Posterior cingulate gyrus (tissue), 11 donors: ENCODE data around the gene REC8.
A peak's percentile ranks its signal among the peaks of the same experiment; 100 is the strongest.

ENCODE experiments used
- DNase-seq, 10 donors: peaks; one replicate each; pipeline versions ENCODE4 v3.0.0 to v3.0.0-alpha.2; 2020 to 2021; ENCODE audit warnings: mixed read lengths in 3 of 10
- intact Hi-C: fragments of 100-400 bp; cut with DNase I; formaldehyde crosslinking; loops from one replicate; pipeline ENCODE4 v1.15.1; 2023

Gene REC8

GRCh38 chr14:24151404-24152080 is 20.3 kb upstream of the REC8 start:
- intact Hi-C loops: no loop called here
- peak in 2 of 10 donors; percentile 27 to 78 for DNase-seq

GRCh38 chr14:24155100-24155499 is 16.8 kb upstream of the REC8 start:
- intact Hi-C loops: no loop called here

GRCh38 chr14:24156840-24157239 is 15.0 kb upstream of the REC8 start:
- intact Hi-C loops: no loop called here

More at GRCh38 chr14:24155100-24155499, 16.8 kb upstream of the REC8 start:
- DNase-seq: peak in 2 of 10 donors; percentile 15 to 65

GRCh38 chr14:24157331-24157730 is 14.5 kb upstream of the REC8 start:
- intact Hi-C loops: no loop called here

More at GRCh38 chr14:24156840-24157239, 15.0 kb upstream of the REC8 start:
- no peak for DNase-seq

GRCh38 chr14:24159777-24160498 is 11.9 kb upstream of the REC8 start:
- intact Hi-C loops: loop anchor here (2.0 kb wide), 2 partner anchors 13 to 29 kb away; partner anchors contain the start of genes IPO4, PSME2 and RNF31
- peak in 3 of 10 donors; percentile 25 to 63 (median 49) for DNase-seq

More at GRCh38 chr14:24157331-24157730, 14.5 kb upstream of the REC8 start:
- DNase-seq: peak in 3 of 10 donors; percentile 52 to 53 (median 53)

GRCh38 chr14:24160499-24160849 is 11.4 kb upstream of the REC8 start:
- intact Hi-C loops: loop anchor here (2.0 kb wide), 2 partner anchors 14 to 28 kb away; partner anchors contain the start of genes IPO4, PSME2 and RNF31
- DNase-seq: peak in 3 of 10 donors; percentile 43 to 62 (median 61)

GRCh38 chr14:24160850-24161804 is 10.8 kb upstream of the REC8 start, which contains the start of gene IRF9:
Gene IRF9, plus strand, starts transcription at chr14:24161265. Its CDS starts 880 bp downstream, at chr14:24162145.
- intact Hi-C loops: loop anchor here (1.0 to 2.0 kb wide), 3 partner anchors 14 to 47 kb away; partner anchors contain the start of genes DCAF11, IPO4, NRL and PSME2
- peak; percentile 92 to 99 (median 97) for DNase-seq

- DNase-seq: peak in 5 of 10 donors; percentile 17 to 70 (median 31)
- intact Hi-C loops: no loop called here
Observed at GRCh38 chr14:24162093-24162492, 9.8 kb upstream of the REC8 start.

GRCh38 chr14:24164518-24164991 is 7.3 kb upstream of the REC8 start:
- intact Hi-C loops: no loop called here
- DNase-seq: peak in 3 of 10 donors; percentile 57 to 78 (median 68)

- intact Hi-C loops: no loop called here
- peak in 2 of 10 donors; percentile 15 to 16 for DNase-seq
Observed at GRCh38 chr14:24165785-24166184, 6.1 kb upstream of the REC8 start.

GRCh38 chr14:24167469-24168114 is 4.3 kb upstream of the REC8 start:
- intact Hi-C loops: no loop called here
- peak in 1 of 10 donors; percentile 12 for DNase-seq

- DNase-seq: peak in 5 of 10 donors; percentile 18 to 86 (median 76)
- intact Hi-C loops: no loop called here
Observed at GRCh38 chr14:24172261-24172860, 481 bp downstream of the REC8 start.

GRCh38 chr14:24172871-24173281 is 996 bp downstream of the REC8 start:
- intact Hi-C loops: no loop called here
- peak in 7 of 10 donors; percentile 19 to 90 (median 55) for DNase-seq

- DNase-seq: peak in 1 of 10 donors; percentile 5
- intact Hi-C loops: no loop called here
Observed at GRCh38 chr14:24176599-24176998, 4.7 kb downstream of the REC8 start.

GRCh38 chr14:24177041-24177825 is 5.4 kb downstream of the REC8 start:
- intact Hi-C loops: no loop called here
- DNase-seq: peak in 1 of 10 donors; percentile 39

GRCh38 chr14:24177891-24178290 is 6.0 kb downstream of the REC8 start:
- intact Hi-C loops: no loop called here

GRCh38 chr14:24178399-24179178 is 6.7 kb downstream of the REC8 start:
- DNase-seq: peak in 1 of 10 donors; percentile 19
- intact Hi-C loops: no loop called here

More at GRCh38 chr14:24177891-24178290, 6.0 kb downstream of the REC8 start:
- peak in 1 of 10 donors; percentile 46 for DNase-seq
